Suprapubic skin (tissue), 4 donors: ENCODE data around the gene GALM.

Source experiments
- EP300 ChIP-seq: sonication (generic); formaldehyde crosslinking; IDR thresholded peaks from one replicate; pipeline ENCODE4 v1.6.1; 2017; ENCODE audit warnings: antibody characterized with exemption
- POLR2A ChIP-seq, 2 donors: fragments of 450-650 bp; IDR thresholded peaks; one replicate each; pipeline ENCODE4 v1.6.1; 2017; ENCODE audit warnings: antibody characterized with exemption in 2 of 2, mild to moderate bottlenecking in 2 of 2, moderate library complexity in 2 of 2
- POLR2AphosphoS5 ChIP-seq, 3 donors: sonication (generic); formaldehyde crosslinking; IDR thresholded peaks; one replicate each; pipeline ENCODE4 v1.6.1; 2017; ENCODE audit warnings: antibody characterized with exemption in 3 of 3
- TF ChIP-seq, protein P1 (sequence below), 2 donors: fragments of 200-600 bp in 1 of 2; fragments of 450-650 bp in 1 of 2; sonication (generic) in 1 of 2; IDR thresholded peaks; one replicate each; pipeline ENCODE4 v1.5.1; 2016 to 2019; ENCODE audit warnings: antibody characterized with exemption in 2 of 2, mild to moderate bottlenecking in 1 of 2, moderate library complexity in 1 of 2

DNA sequence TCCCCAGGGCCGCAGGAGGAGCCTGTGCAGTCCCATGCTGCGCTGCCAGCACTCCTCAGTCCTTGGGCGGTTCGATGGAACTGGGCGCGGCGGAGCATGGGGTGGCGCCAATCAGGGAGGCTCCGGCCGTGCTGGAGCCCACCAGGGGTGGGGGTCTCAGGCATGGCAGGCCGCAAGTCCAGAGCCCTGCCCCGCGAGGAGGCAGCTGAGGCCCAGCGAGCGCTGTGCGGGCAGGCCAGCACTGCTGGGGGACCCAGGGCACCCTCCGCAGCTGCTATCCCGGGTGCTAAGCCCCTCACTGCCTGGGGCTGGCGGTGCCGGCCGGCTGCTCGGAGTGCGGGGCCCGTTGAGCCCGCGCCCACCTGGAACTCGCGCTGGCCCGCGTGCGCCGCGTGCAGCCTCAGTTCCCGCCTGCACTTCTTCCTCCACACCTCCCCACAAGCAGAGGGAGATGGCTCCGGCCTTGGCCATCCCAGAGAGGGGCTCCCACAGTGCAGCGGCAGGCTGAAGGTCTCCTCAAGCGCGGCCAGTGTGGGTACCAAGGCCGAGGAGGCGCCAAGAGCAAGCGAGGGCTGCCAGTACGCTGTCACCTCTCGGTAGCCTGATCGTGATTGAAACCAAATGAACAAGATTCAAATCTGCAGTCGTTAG is 22.8 kb upstream of the GALM start:
- TF ChIP-seq POLR2A (IDR thresholded peaks at IDR 0.05) (no peak), POLR2AphosphoS5 (IDR thresholded peaks at IDR 0.05) (no peak), EP300 (no peak)
- TF ChIP-seq, protein P1, sequence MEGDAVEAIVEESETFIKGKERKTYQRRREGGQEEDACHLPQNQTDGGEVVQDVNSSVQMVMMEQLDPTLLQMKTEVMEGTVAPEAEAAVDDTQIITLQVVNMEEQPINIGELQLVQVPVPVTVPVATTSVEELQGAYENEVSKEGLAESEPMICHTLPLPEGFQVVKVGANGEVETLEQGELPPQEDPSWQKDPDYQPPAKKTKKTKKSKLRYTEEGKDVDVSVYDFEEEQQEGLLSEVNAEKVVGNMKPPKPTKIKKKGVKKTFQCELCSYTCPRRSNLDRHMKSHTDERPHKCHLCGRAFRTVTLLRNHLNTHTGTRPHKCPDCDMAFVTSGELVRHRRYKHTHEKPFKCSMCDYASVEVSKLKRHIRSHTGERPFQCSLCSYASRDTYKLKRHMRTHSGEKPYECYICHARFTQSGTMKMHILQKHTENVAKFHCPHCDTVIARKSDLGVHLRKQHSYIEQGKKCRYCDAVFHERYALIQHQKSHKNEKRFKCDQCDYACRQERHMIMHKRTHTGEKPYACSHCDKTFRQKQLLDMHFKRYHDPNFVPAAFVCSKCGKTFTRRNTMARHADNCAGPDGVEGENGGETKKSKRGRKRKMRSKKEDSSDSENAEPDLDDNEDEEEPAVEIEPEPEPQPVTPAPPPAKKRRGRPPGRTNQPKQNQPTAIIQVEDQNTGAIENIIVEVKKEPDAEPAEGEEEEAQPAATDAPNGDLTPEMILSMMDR (IDR thresholded peaks at IDR 0.05) = no peak
